ENCODE results near the gene MAGEF1. TPM values are rescaled to one million over a fixed set of nuclear protein-coding genes. Genes with fewer than 3 reads are reported as not detected.
A peak's percentile ranks its signal among the peaks of the same experiment; 100 is the strongest.

The MAGEF1 gene
- total and polyA plus RNA-seq, 2 of the 13 experiments (the other 11 are each of a cell fraction or from before 2014, with no cell fraction given): 26.0 to 62.4 TPM

- TF ChIP-seq TOPORS (CRISPR knock-in tag; IDR thresholded peaks at IDR 0.05) (no peak), HNF4G (IDR thresholded peaks at IDR 0.05; ENCODE audit: borderline replicate concordance, low read depth, low read length) (no peak), HNF4G (CRISPR knock-in tag; IDR thresholded peaks at IDR 0.05; ENCODE audit: borderline replicate concordance, low read depth) (no peak), NFE2 (CRISPR knock-in tag; IDR thresholded peaks at IDR 0.05) (no peak), AHDC1 (CRISPR knock-in tag; IDR thresholded peaks at IDR 0.05; ENCODE audit: borderline replicate concordance) (no peak), TBL1XR1 (IDR thresholded peaks at IDR 0.05; ENCODE audit: borderline replicate concordance, low read length, partially characterized antibody) (no peak), MED8 (CRISPR knock-in tag; IDR thresholded peaks at IDR 0.05; ENCODE audit: insufficient replicate concordance) (no peak), DBP (CRISPR knock-in tag; IDR thresholded peaks at IDR 0.05; ENCODE audit: not compliant biosample characterization) (no peak)
- Histone ChIP-seq H2AFZ (ENCODE audit: low read length) (no peak overlapping the region), H3K79me2 (ENCODE audit: insufficient read depth, low read length) (no peaks in the 10 kb centered on the region), H3K36me3 (replicated peaks in 1 of 2; ENCODE audit: control insufficient read depth in 1 of 2, insufficient read depth in 2 of 2, low read length in 2 of 2) (no peaks in the 10 kb centered on the region), H3K27ac (ENCODE audit: extremely low read length, insufficient read depth, low read length) (no peak overlapping the region), H3K4me2 (ENCODE audit: low read depth, low read length) (no peak overlapping the region), H4K20me1 (ENCODE audit: insufficient read depth, low read length) (no peaks in the 10 kb centered on the region), H3K27me3 (ENCODE audit: control insufficient read depth in 1 of 2, insufficient read depth in 2 of 2, low read length in 2 of 2) (peaks cover 2 to 15% of the 10 kb centered on the region in 2 experiments), H3K9me3 (ENCODE audit: low read length) (no peaks in the 10 kb centered on the region), H3K4me1 (ENCODE audit: insufficient read depth, low read length) (no peaks in the 10 kb centered on the region), H3K4me3 (replicated peaks in 1 of 3; ENCODE audit: insufficient read depth in 1 of 3, low read depth in 2 of 3, low read length in 3 of 3) (no peak overlapping the region), H3K9ac (ENCODE audit: insufficient read depth, low read depth, low read length) (no peak overlapping the region)
- intact Hi-C loops (cut with micrococcal nuclease; ENCODE audit: unreplicated experiment): no loop called here
- in situ Hi-C loops (cut with HindIII; ENCODE audit: extremely low pct_ligation_motif_present, low pct_unique_long_range_greater_than_20kb): no loop called here
- POLR2A ChIA-PET: no interaction called here
- CTCF ChIA-PET (ENCODE audit: low intra/inter-chr PET ratio, low total read pairs): no interaction called here
- peak; percentile 23 for ATAC-seq
- DNase-seq (ENCODE audit: low spot score): no peak
- no peak for FAIRE-seq
- no TSS peak for BruUV-seq (replicated peaks)
- WGBS (ENCODE audit: low lambda C conversion rate): 65% methylated on average over 11 of the region's 14 CpGs
These were observed 23.2 kb upstream of the MAGEF1 start for GRCh38 chr3:184734903-184735701.
